Airway epithelial cell (primary cell): Measurements from ENCODE around the gene DUT. TPM values are rescaled to one million over a fixed set of nuclear protein-coding genes. Genes with fewer than 3 reads are reported as not detected.

Experiments
- total RNA-seq: library from RNA; depleted of rRNA; stranded (reverse); fragments of >200 nt; gene quantifications from 2 replicates; pipeline ENCODE4 v1.2.3, GENCODE V29; 2015

DUT gene
- 87.8 and 92.7 TPM in 2 replicates for total RNA-seq

DNA sequence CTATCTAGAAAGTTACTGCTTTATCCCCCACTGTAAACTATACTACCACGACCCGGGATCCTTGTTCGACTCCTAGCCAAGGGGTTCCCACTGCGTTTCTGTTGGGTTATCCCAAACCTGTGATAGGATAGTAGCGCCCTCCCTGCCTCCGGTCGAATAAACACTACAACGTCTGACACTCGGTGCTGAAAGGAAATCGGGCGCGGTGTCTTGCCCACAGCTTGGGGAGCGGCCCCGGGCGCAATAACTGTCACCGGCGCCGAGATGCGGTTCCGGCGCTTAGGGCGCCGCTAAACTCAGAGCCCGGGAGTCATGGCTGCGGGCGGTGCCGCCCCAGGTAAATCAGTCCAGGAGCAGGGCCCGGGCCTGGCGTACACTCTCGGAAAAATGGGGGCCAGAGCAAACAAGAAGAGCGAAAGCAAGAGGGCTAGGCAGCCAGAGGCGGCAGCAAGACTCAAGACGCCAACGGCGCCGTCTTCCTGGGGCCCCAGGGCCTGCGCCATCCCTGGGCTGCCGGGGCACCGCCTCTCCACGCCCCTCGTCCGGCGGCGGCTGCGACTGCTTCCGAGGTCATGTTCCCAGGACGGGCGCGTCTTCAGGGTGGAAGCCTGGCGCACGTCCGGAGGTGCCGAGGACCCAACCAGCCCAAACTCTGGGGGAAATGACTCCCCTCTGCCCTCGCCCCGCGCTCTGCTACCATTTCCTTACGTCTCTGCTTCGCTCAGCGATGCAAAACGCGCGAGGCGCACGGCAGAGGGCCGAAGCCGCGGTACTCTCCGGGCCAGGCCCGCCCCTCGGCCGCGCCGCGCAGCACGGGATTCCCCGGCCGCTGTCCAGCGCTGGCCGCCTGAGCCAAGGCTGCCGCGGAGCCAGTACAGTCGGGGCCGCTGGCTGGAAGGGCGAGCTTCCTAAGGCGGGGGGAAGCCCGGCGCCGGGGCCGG is at the start of gene DUT:
TSS of gene DUT (plus strand) at position 575 of the 941 bp plus-strand sequence. CDS start at position 662, 87 bp downstream.

Other genes with a start within 250 kb of the DUT start
- not detected in 2 replicates for gene SLC24A5, start 210.4 kb upstream of the DUT start, total RNA-seq
- gene MYEF2, start 153.1 kb upstream of the DUT start, total RNA-seq: 1.7 and 4.5 TPM in 2 replicates
- gene CTXN2, start 139.8 kb upstream of the DUT start, total RNA-seq: not detected in 2 replicates
- gene SLC12A1, start 125.1 kb upstream of the DUT start, total RNA-seq: not detected in 2 replicates